HEK293T (cell line): ENCODE data around the gene GRIK4.

Experiments
- ARNT ChIP-seq: fragments of 450-650 bp; IDR thresholded peaks from 2 replicates; pipeline ENCODE4 v1.6.1; 2017; ENCODE audit warnings: mild to moderate bottlenecking
- BHLHE40 ChIP-seq: fragments of 450-650 bp; IDR thresholded peaks from 2 replicates; pipeline ENCODE4 v1.6.1; 2016; ENCODE audit warnings: mild to moderate bottlenecking, moderate library complexity, borderline replicate concordance
- CTBP1 ChIP-seq: fragments of 450-650 bp; IDR thresholded peaks from 2 replicates; pipeline ENCODE4 v1.6.1; 2016; ENCODE audit warnings: borderline replicate concordance
- ELF4 ChIP-seq: fragments of 450-650 bp; IDR thresholded peaks from 2 replicates; pipeline ENCODE4 v1.6.1; 2017; ENCODE audit warnings: antibody characterized with exemption
- FOXM1 ChIP-seq: fragments of 450-650 bp; IDR thresholded peaks from 2 replicates; pipeline ENCODE4 v1.6.1; 2017; ENCODE audit warnings: mild to moderate bottlenecking, borderline replicate concordance
- L3MBTL2 ChIP-seq: fragments of 450-650 bp; conservative IDR thresholded peaks from 2 replicates; pipeline ENCODE4 v1.6.1; 2016; ENCODE audit warnings: mild to moderate bottlenecking
- LEF1 ChIP-seq: fragments of 450-650 bp; IDR thresholded peaks from 2 replicates; pipeline ENCODE4 v1.6.1; 2017; ENCODE audit warnings: mild to moderate bottlenecking, borderline replicate concordance
- SP1 ChIP-seq: fragments of 450-650 bp; IDR thresholded peaks from 2 replicates; pipeline ENCODE4 v1.6.1; 2017
- SUZ12 ChIP-seq: fragments of 450-650 bp; IDR thresholded peaks from 2 replicates; pipeline ENCODE4 v1.6.1; 2016; ENCODE audit warnings: mild to moderate bottlenecking
- ZNF384 ChIP-seq: fragments of 450-650 bp; IDR thresholded peaks from 2 replicates; pipeline ENCODE4 v1.6.1; 2016
- TF ChIP-seq, protein P1 (sequence below): fragments of 450-650 bp; IDR thresholded peaks from 2 replicates; pipeline ENCODE4 v1.6.1; 2016

DNA sequence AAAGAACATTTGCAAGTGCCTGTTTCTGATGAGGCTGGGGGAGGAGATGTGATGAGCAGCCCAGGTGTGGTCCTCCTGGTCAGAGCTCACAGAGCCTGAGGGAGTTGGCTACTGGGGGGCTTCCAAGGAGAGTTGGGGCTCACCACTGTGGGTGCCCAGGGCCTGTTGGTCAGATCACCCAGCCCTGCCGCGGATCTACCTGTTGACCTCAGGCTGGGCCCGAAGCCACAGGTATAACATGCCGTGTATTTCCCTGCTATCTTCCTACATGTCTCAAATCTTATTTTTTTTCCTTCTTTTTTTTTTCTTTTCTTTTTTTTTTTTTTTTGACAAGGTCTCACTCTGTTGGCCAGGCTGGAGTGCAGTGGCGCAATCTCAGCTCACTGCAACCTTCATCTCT, 312.7 kb downstream of the GRIK4 start:
- TF ChIP-seq SUZ12: no peak
- no peak for TF ChIP-seq ZNF384
- TF ChIP-seq CTBP1: no peak
- no peak for TF ChIP-seq LEF1
- no peak for TF ChIP-seq BHLHE40
- TF ChIP-seq ARNT: no peak
- TF ChIP-seq SP1: no peak
- no peak for TF ChIP-seq L3MBTL2
- TF ChIP-seq, protein P1, sequence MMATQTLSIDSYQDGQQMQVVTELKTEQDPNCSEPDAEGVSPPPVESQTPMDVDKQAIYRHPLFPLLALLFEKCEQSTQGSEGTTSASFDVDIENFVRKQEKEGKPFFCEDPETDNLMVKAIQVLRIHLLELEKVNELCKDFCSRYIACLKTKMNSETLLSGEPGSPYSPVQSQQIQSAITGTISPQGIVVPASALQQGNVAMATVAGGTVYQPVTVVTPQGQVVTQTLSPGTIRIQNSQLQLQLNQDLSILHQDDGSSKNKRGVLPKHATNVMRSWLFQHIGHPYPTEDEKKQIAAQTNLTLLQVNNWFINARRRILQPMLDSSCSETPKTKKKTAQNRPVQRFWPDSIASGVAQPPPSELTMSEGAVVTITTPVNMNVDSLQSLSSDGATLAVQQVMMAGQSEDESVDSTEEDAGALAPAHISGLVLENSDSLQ: no peak
- TF ChIP-seq FOXM1: no peak
- TF ChIP-seq ELF4: no peak
